ENCODE measurements around the gene ARID3C. TPM values are rescaled to one million over a fixed set of nuclear protein-coding genes. Genes with fewer than 3 reads are reported as not detected.
A peak's percentile ranks its signal among the peaks of the same experiment; 100 is the strongest.

The ARID3C gene
- total RNA-seq, 4 donors from 2014 or later: 0.53 TPM; not detected in 3

GRCh38 chr9:34669809-34670562 lies 41.1 kb upstream of the ARID3C start:
- H3K9me3 ChIP-seq: no peaks in the 10 kb centered on the region
- peaks cover 0 to under 1% (median under 1%) of the 10 kb centered on the region in 4 donors for H3K4me1 ChIP-seq
- H3K27ac ChIP-seq: no peak overlapping the region
- H3K4me3 ChIP-seq: no peak overlapping the region
- no peak for DNase-seq
- H3K27me3 ChIP-seq: no peaks in the 10 kb centered on the region
- no peaks in the 10 kb centered on the region for H3K36me3 ChIP-seq
- TF ChIP-seq CTCF (IDR thresholded peaks at IDR 0.05): no peak
- TF ChIP-seq POLR2A (IDR thresholded peaks at IDR 0.05): no peak

- H3K4me1 ChIP-seq: peaks cover 0 to 7% (median 6%) of the 10 kb centered on the region in 4 donors
- TF ChIP-seq POLR2A (IDR thresholded peaks at IDR 0.05) (peak; percentile 90 to 93), CTCF (IDR thresholded peaks at IDR 0.05) (no peak)
Measured at GRCh38 chr9:34665381-34666250, 36.8 kb upstream of the ARID3C start.

GRCh38 chr9:34665067-34665380 lies 36.2 kb upstream of the ARID3C start:
- Histone ChIP-seq H3K27ac (peak overlapping the region; percentile 86 to 98 (median 93)), H3K4me3 (peak overlapping the region; percentile 45 to 86 (median 64)), H3K27me3 (no peaks in the 10 kb centered on the region), H3K9me3 (no peaks in the 10 kb centered on the region), H3K4me1 (peaks cover 0 to 7% (median 6%) of the 10 kb centered on the region in 4 donors), H3K36me3 (no peaks in the 10 kb centered on the region)
- DNase-seq: no peak
- TF ChIP-seq POLR2A (IDR thresholded peaks at IDR 0.05) (no peak), CTCF (IDR thresholded peaks at IDR 0.05) (no peak)

More at GRCh38 chr9:34665381-34666250, 36.8 kb upstream of the ARID3C start:
- DNase-seq: peak; percentile 88 to 97 (median 97)
- Histone ChIP-seq H3K27ac (peak overlapping the region; percentile 86 to 98 (median 93)), H3K36me3 (no peaks in the 10 kb centered on the region), H3K27me3 (no peaks in the 10 kb centered on the region), H3K4me3 (peak overlapping the region; percentile 45 to 86 (median 64)), H3K9me3 (no peaks in the 10 kb centered on the region)

GRCh38 chr9:34664281-34665066 lies 35.6 kb upstream of the ARID3C start:
- peak; percentile 81 to 93 (median 90) for DNase-seq
- TF ChIP-seq POLR2A (IDR thresholded peaks at IDR 0.05) (peak in 1 of 2 donors; percentile 14), CTCF (IDR thresholded peaks at IDR 0.05) (peak; percentile 66 to 89 (median 83))
- H3K36me3 ChIP-seq: no peaks in the 10 kb centered on the region
- H3K27ac ChIP-seq: peak overlapping the region; percentile 86 to 98 (median 93)
- H3K27me3 ChIP-seq: no peaks in the 10 kb centered on the region
- H3K4me3 ChIP-seq: peak overlapping the region; percentile 45 to 86 (median 64)
- peaks cover 0 to 7% (median 6%) of the 10 kb centered on the region in 4 donors for H3K4me1 ChIP-seq
- H3K9me3 ChIP-seq: no peaks in the 10 kb centered on the region

GRCh38 chr9:34663303-34663605 lies 34.4 kb upstream of the ARID3C start:
- DNase-seq: no peak
- Histone ChIP-seq H3K27me3 (no peaks in the 10 kb centered on the region), H3K9me3 (no peaks in the 10 kb centered on the region), H3K27ac (peak overlapping the region in 1 of 4 donors; percentile 1), H3K4me3 (no peak overlapping the region), H3K4me1 (peaks cover 0 to 7% (median 6%) of the 10 kb centered on the region in 4 donors), H3K36me3 (no peaks in the 10 kb centered on the region)
- TF ChIP-seq POLR2A (IDR thresholded peaks at IDR 0.05) (no peak), CTCF (IDR thresholded peaks at IDR 0.05) (no peak)
